KMS-11 (cell line): ENCODE results near the gene ORC1.

Source experiments
- H2AFZ ChIP-seq: fragments of 200-600 bp; sonication (generic); 2 replicates; pipeline ENCODE4 v1.6.1; 2016; ENCODE audit warnings: antibody characterized with exemption, mixed run types, low read depth
- H3K27ac ChIP-seq: fragments of 200-600 bp; sonication (generic); 2 replicates; pipeline ENCODE4 v1.6.1; 2016; ENCODE audit warnings: mild to moderate bottlenecking, mixed run types
- H3K27me3 ChIP-seq: fragments of 200-600 bp; sonication (generic); 2 replicates; pipeline ENCODE4 v1.6.1; 2017; ENCODE audit warnings: mild to moderate bottlenecking, low read depth, mixed run types, moderate library complexity; ENCODE audit not compliant: insufficient read depth
- H3K36me3 ChIP-seq: fragments of 200-600 bp; sonication (generic); 2 replicates; pipeline ENCODE4 v1.6.1; 2017; ENCODE audit warnings: mild to moderate bottlenecking, mixed run types; ENCODE audit not compliant: insufficient read depth
- H3K4me1 ChIP-seq: fragments of 200-600 bp; sonication (generic); 2 replicates; pipeline ENCODE4 v1.6.1; 2016; ENCODE audit warnings: mild to moderate bottlenecking, low read depth, mixed run types; ENCODE audit not compliant: poor library complexity, severe bottlenecking
- H3K4me2 ChIP-seq: fragments of 200-600 bp; sonication (generic); 2 replicates; pipeline ENCODE4 v1.7.0; 2016; ENCODE audit warnings: mild to moderate bottlenecking, mixed run types
- H3K4me3 ChIP-seq: fragments of 200-600 bp; sonication (generic); IDR thresholded peaks from 2 replicates; pipeline ENCODE4 v1.6.1; 2017; ENCODE audit warnings: low read depth, low read length, mixed read lengths; ENCODE audit not compliant: insufficient read depth
- H3K79me2 ChIP-seq: fragments of 200-600 bp; sonication (generic); 2 replicates; pipeline ENCODE4 v1.6.1; 2016; ENCODE audit warnings: low read depth, mixed run types; ENCODE audit not compliant: insufficient read depth
- H3K9ac ChIP-seq: fragments of 200-600 bp; sonication (generic); 2 replicates; pipeline ENCODE4 v1.6.1; 2016; ENCODE audit warnings: mild to moderate bottlenecking, mixed run types
- H4K20me1 ChIP-seq: fragments of 200-600 bp; sonication (generic); 2 replicates; pipeline ENCODE4 v1.6.1; 2016; ENCODE audit warnings: mild to moderate bottlenecking, mixed run types; ENCODE audit not compliant: insufficient read depth
- CTCF ChIP-seq: fragments of 200-600 bp; sonication (generic); conservative IDR thresholded peaks from 2 replicates; pipeline ENCODE4 v1.6.1; 2017; ENCODE audit warnings: low read depth, mild to moderate bottlenecking, antibody characterized with exemption, low read length, moderate library complexity, mixed read lengths

The ORC1 gene

DNA sequence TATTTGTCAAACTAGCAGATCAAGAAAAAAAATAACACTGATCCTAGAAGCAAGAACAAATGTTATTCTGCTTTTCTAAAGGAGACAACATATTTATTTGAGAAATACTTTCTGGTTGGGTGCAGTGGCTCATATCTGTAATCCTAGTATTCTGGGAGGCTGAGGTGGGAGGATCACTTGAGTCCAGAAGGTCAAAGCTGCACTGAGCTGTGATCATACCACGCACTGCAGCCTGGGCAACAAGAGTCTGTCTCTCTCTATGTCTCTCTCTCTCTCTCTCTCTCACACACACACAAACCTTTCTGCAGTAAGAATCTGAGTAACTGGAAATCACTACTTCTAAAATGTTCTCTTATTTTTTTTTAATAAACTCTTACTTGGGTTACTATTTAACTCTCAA, 31.4 kb upstream of the ORC1 start:
- no peaks in the 10 kb centered on the region for H4K20me1 ChIP-seq
- no peak overlapping the region for H2AFZ ChIP-seq
- no peak overlapping the region for H3K27ac ChIP-seq
- TF ChIP-seq CTCF = no peak
- no peak overlapping the region for H3K4me2 ChIP-seq
- H3K9ac ChIP-seq = no peak overlapping the region
- no peaks in the 10 kb centered on the region for H3K36me3 ChIP-seq
- no peaks in the 10 kb centered on the region for H3K4me1 ChIP-seq
- H3K79me2 ChIP-seq = no peaks in the 10 kb centered on the region
- H3K4me3 ChIP-seq = no peak overlapping the region
- no peaks in the 10 kb centered on the region for H3K27me3 ChIP-seq

DNA sequence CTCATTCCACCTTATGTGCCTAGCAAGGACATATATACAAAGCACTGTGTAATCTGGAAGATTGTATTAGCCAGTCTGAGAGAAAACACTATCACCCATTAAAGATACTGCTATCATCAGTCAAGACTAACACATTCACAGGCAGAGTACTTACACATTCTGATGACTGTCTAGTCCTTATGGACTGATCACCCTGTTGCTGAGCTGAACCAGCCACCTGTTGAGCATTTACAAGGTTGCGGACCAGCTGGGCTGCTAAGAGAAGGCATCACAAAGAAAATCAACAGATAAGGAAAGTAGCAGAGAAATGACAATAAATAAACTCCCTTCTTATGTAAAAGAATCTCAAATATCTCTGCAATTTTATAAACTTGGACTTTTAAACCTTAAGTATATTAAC, 31.0 kb upstream of the ORC1 start:
- Histone ChIP-seq H3K36me3 (no peaks in the 10 kb centered on the region), H2AFZ (no peak overlapping the region), H3K27ac (no peak overlapping the region), H3K4me3 (no peak overlapping the region), H3K9ac (no peak overlapping the region), H4K20me1 (no peaks in the 10 kb centered on the region), H3K27me3 (no peaks in the 10 kb centered on the region), H3K79me2 (no peaks in the 10 kb centered on the region), H3K4me2 (no peak overlapping the region), H3K4me1 (no peaks in the 10 kb centered on the region)
- no peak for TF ChIP-seq CTCF

DNA sequence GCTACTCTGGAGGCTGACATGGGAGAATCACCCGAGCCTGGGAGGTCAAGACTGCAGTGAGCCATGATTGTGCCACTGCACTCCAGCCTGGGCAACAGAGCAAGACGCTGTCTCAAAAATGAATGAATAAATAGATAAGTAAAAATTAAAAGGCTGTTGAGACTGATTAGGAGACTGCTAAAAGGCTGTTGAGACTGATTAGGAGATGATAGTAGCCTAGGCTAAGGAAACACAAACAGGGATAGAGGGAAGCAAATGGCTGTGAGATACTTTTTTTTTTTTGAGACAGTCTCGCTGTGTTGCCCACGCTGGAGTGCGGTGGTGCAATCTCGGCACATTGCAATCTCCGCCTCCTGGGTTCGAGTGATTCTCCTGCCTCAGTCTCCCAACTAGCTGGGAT, 28.6 kb upstream of the ORC1 start:
- H3K36me3 ChIP-seq = no peaks in the 10 kb centered on the region
- TF ChIP-seq CTCF = no peak

DNA sequence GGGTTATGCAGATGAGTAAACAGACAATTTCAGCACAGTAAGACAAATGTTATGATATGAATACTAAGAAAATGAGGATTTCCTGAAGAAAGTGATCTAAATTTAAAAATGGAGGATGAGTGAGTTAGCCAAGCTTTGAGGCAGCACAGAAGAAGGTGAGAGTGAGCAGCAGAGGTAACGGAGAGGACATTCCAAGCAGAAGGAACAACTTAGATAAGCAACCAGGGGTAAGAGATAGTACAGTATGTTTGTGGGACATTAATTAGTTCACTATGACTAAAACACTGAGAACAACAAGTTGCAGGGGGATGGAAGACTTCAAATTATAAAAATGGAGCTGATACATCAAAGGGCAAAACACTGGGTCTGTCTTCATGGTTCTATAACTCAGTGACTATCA, 22.9 kb upstream of the ORC1 start:
- TF ChIP-seq CTCF = no peak
- H3K79me2 ChIP-seq = no peaks in the 10 kb centered on the region
- no peak overlapping the region for H3K4me3 ChIP-seq
- no peak overlapping the region for H3K9ac ChIP-seq
- H3K27ac ChIP-seq = no peak overlapping the region
- 0 out of 2 replicates have a peak, but pooled peaks cover 3% of the 10 kb centered on the region for H3K36me3 ChIP-seq
- no peaks in the 10 kb centered on the region for H3K27me3 ChIP-seq
- H4K20me1 ChIP-seq = no peaks in the 10 kb centered on the region
- no peaks in the 10 kb centered on the region for H3K4me1 ChIP-seq
- H2AFZ ChIP-seq = no peak overlapping the region
- no peak overlapping the region for H3K4me2 ChIP-seq

More for the DNA sequence above, 28.6 kb upstream of the ORC1 start:
- Histone ChIP-seq H3K4me3 (no peak overlapping the region), H2AFZ (no peak overlapping the region), H3K27me3 (no peaks in the 10 kb centered on the region), H3K4me1 (no peaks in the 10 kb centered on the region), H3K4me2 (no peak overlapping the region), H4K20me1 (no peaks in the 10 kb centered on the region), H3K27ac (no peak overlapping the region), H3K9ac (no peak overlapping the region), H3K79me2 (no peaks in the 10 kb centered on the region)
